Subcutaneous adipose tissue (tissue), 4 donors: Measurements from ENCODE around the gene SCMH1. TPM values are rescaled to one million over a fixed set of nuclear protein-coding genes. Genes with fewer than 3 reads are reported as not detected.

ENCODE experiments used
- CTCF ChIP-seq: fragments of 450-650 bp; IDR thresholded peaks from one replicate; pipeline ENCODE4 v1.5.1; 2016; ENCODE audit warnings: low read depth, mild to moderate bottlenecking, control low read depth, antibody characterized with exemption, moderate library complexity
- total RNA-seq, 4 donors: library from RNA; depleted of rRNA; stranded (reverse); fragments of >200 nt; gene quantifications; one replicate each; pipeline ENCODE4 v1.1.0, GENCODE V29; 2016

SCMH1 gene
- total RNA-seq, 4 donors from 2014 or later: 27.7 to 47.3 (median 46.1) TPM

GRCh38 chr1:41246568-41246967, 4.5 kb upstream of the SCMH1 start:
- no peak for TF ChIP-seq CTCF

DNA sequence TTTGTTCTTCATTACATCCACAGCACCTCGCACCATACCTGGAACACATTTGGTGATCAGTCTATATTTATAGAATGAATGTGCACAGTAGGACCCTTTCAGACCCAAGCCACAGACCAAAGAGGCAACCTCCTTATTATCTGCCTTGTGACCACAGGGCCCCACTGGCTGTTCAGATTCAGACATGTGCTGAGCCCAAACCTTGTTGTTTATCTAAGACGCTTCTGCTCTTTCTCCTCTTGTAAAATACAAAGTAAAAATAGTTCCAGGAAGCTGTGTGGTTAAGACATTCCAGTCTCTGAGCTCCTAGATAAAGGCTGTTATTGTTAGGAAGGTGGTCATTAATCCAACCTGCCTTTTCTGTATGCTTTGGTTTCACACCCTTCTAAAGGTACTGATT, 3.6 kb upstream of the SCMH1 start:
- TF ChIP-seq CTCF: no peak

- no peak for TF ChIP-seq CTCF
Measured at GRCh38 chr1:41243079-41243385, 926 bp upstream of the SCMH1 start.

- no peak for TF ChIP-seq CTCF
Measured at GRCh38 chr1:41242342-41243078, 404 bp upstream of the SCMH1 start.

DNA sequence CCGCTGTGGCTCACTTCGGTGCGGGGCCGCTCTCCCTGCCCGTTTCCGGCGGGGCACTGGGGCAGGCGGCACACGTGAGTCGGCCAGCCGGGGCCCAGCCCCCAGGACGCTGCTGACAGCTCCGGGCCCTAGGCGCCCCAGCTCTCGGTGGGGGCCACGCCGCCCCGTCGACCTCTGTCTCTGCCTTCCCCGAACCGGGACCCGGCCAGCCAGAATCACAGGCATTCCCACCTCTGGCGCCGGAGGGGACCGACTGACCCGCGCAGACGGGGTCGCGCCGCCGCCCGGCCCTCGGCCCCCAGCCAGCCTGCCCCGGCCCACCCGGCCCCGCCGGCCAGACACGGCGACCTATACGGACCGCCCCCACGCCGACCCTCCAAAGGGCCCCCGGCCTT, 755 bp downstream of the SCMH1 start:
- TF ChIP-seq CTCF: no peak

- TF ChIP-seq CTCF: no peak
Measured at GRCh38 chr1:41240781-41241353, 1.2 kb downstream of the SCMH1 start.

DNA sequence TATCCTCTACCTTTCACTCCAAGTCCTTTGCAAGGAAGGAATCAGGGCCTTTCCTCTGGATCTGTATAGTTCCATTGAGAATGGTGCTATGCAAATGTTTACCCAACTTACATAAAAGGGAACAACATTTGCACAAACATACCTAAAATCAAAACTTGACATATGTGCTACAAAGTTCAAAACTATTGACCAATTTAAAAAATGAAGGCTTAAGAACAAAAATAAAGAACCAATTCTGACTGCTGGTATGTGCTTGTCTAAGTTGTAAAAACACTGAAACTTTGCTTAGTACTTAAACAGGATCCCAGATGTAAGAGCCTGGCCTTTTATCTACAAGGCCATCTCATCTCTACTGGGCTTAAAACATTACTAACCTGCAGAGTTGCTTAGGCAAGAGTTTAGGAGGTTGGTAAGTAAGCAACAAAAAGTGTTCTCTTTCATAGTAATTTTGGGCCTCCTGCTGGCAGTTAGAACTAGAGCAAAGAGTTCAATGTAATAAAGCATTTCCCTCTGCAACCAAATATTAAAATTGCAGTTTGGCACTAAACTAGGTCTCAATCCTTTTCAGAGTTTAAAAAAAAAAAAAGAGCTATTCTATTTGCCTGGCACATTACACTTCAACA, 2.0 kb downstream of the SCMH1 start:
- TF ChIP-seq CTCF: no peak
